Osteoblast (primary cell): ENCODE data around the gene COPG1. TPM values are rescaled to one million over a fixed set of nuclear protein-coding genes. Genes with fewer than 3 reads are reported as not detected.
A peak's percentile ranks its signal among the peaks of the same experiment; 100 is the strongest.

Experiments used
- DNase-seq: peaks from one replicate; pipeline ENCODE4 v3.0.0; 2011; ENCODE audit warnings: low spot score, mixed read lengths; ENCODE audit not compliant: insufficient read length; ENCODE audit errors: missing footprints
- H2AFZ ChIP-seq: 2 replicates; pipeline ENCODE4 v1.6.0; 2011; ENCODE audit warnings: mild to moderate bottlenecking, low read length
- H3K27ac ChIP-seq: 2 replicates; pipeline ENCODE4 v1.5.1; 2011; ENCODE audit warnings: mild to moderate bottlenecking, low read depth, low read length, moderate library complexity
- H3K27me3 ChIP-seq: 2 replicates; pipeline ENCODE4 v1.6.0; 2012; ENCODE audit warnings: mild to moderate bottlenecking, control low read depth, inconsistent platforms, low read length, moderate library complexity; ENCODE audit not compliant: insufficient read depth
- H3K36me3 ChIP-seq: 2 replicates; pipeline ENCODE4 v1.5.1; 2011; ENCODE audit warnings: mild to moderate bottlenecking, low read length, control low read depth, moderate library complexity; ENCODE audit not compliant: insufficient read depth
- H3K4me1 ChIP-seq: 2 replicates; pipeline ENCODE4 v1.5.1; 2011; ENCODE audit warnings: mild to moderate bottlenecking, low read length, control low read depth, moderate library complexity; ENCODE audit not compliant: insufficient read depth
- H3K4me2 ChIP-seq: 2 replicates; pipeline ENCODE4 v1.6.0; 2011; ENCODE audit warnings: mild to moderate bottlenecking, low read length; ENCODE audit not compliant: insufficient read depth
- H3K4me3 ChIP-seq: fragments of 200-600 bp; sonication (generic); 3 replicates; pipeline ENCODE4 v1.5.1; 2012; ENCODE audit warnings: mild to moderate bottlenecking, low read length, inconsistent platforms; ENCODE audit not compliant: insufficient read depth
- H3K79me2 ChIP-seq: 2 replicates; pipeline ENCODE4 v1.6.0; 2012; ENCODE audit warnings: mild to moderate bottlenecking, low read length, control low read depth, inconsistent platforms; ENCODE audit not compliant: insufficient read depth
- H3K9me3 ChIP-seq: 2 replicates; pipeline ENCODE4 v1.5.1; 2011; ENCODE audit warnings: low read depth, low read length, control low read depth
- H4K20me1 ChIP-seq: 2 replicates; pipeline ENCODE4 v1.6.0; 2012; ENCODE audit warnings: mild to moderate bottlenecking, low read length, control low read depth; ENCODE audit not compliant: insufficient read depth
- CTCF ChIP-seq: IDR thresholded peaks from 2 replicates; pipeline ENCODE4 v1.5.1; 2011; ENCODE audit warnings: mild to moderate bottlenecking, low read depth, low read length, moderate library complexity; ENCODE audit errors: extremely low read depth
- total RNA-seq: library from RNA; depleted of rRNA; stranded (reverse); fragments of >200 nt; gene quantifications from 2 replicates; pipeline ENCODE4 v1.2.3, GENCODE V29; 2012

COPG1 gene
- total RNA-seq, 1 donor = 297 TPM

DNA sequence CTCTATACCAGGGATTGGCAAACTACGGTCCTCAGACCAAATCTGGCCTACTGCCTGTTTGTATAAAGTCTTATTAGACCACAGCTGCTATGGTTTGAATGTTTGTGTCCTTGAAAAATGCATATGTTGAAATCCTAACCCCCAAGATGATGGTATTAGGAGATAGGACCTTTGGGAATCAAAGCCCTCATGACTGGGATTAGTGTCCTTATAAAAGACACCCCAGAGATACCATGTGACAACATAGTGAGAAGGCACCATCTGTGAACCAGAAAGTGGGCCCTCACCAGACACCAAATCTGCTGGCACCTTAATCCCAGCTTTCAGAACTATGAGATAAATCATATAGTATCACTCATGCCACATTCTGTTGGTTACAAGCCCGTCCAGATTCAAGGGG is 36.7 kb downstream of the COPG1 start:
- no peaks in the 10 kb centered on the region for H3K9me3 ChIP-seq
- DNase-seq = no peak
- H3K4me3 ChIP-seq = no peak overlapping the region

GRCh38 chr3:129288446-129288845 is 39.0 kb downstream of the COPG1 start:
- peaks cover 24% of the 10 kb centered on the region for H3K36me3 ChIP-seq
- H3K4me2 ChIP-seq = no peak overlapping the region
- no peaks in the 10 kb centered on the region for H3K9me3 ChIP-seq
- peaks cover 12% of the 10 kb centered on the region for H3K4me1 ChIP-seq
- DNase-seq = no peak
- H3K4me3 ChIP-seq = no peak overlapping the region
- H3K79me2 ChIP-seq = peaks cover 2% of the 10 kb centered on the region
- no peaks in the 10 kb centered on the region for H4K20me1 ChIP-seq
- peak overlapping the region; percentile 64 for H3K27ac ChIP-seq
- no peak for TF ChIP-seq CTCF
- no peaks in the 10 kb centered on the region for H3K27me3 ChIP-seq
- H2AFZ ChIP-seq = no peak overlapping the region

More for the DNA sequence above, 36.7 kb downstream of the COPG1 start:
- H3K27me3 ChIP-seq = no peaks in the 10 kb centered on the region
- H3K79me2 ChIP-seq = peaks cover 8% of the 10 kb centered on the region
- H3K4me2 ChIP-seq = no peak overlapping the region
- H3K27ac ChIP-seq = no peak overlapping the region
- TF ChIP-seq CTCF = no peak
- H3K36me3 ChIP-seq = peaks cover 16% of the 10 kb centered on the region
- H4K20me1 ChIP-seq = peaks cover 4% of the 10 kb centered on the region
- no peak overlapping the region for H2AFZ ChIP-seq
- peaks cover 12% of the 10 kb centered on the region for H3K4me1 ChIP-seq

DNA sequence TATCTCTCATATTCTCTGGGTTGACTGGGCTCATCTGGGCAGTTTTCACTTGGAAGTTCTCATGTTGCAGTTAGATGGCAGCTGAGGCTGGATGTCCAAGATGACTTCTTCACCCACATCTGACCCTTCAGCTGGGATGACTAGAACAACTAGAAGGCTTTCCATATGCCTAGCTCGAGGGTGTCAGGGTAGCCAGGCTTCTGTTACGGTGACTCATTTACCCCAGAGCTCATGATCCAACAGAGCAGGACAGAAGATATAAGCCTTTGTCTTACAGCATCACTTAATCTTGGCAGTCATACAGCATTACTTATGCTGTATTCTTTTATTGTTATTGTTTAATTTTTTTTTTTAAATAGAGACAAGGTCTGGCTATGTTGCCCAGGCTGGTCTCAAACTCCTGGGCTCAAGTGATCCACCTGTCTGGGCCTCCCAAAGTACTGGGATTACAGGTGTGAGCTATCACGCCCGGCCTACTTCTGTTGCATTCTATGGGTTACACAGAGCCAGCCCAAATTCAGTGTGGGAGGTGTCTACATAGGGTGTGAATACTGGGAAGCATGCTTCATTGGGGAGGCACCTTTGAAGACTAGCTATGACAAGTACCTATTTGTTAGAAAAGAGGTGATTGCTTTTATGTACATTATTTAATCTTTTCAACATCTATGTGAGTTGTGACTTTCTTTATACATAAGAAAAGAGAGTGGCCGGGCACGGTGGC is 40.0 kb downstream of the COPG1 start:
- Histone ChIP-seq H3K4me2 (no peak overlapping the region), H3K27ac (peak overlapping the region; percentile 65), H3K79me2 (peaks cover 2% of the 10 kb centered on the region), H4K20me1 (no peaks in the 10 kb centered on the region), H3K4me1 (peaks cover 12% of the 10 kb centered on the region), H2AFZ (no peak overlapping the region), H3K9me3 (no peaks in the 10 kb centered on the region), H3K4me3 (no peak overlapping the region), H3K27me3 (no peaks in the 10 kb centered on the region), H3K36me3 (peaks cover 24% of the 10 kb centered on the region)
- no peak for TF ChIP-seq CTCF
- peak; percentile 85 for DNase-seq

- Histone ChIP-seq H2AFZ (no peak overlapping the region), H3K9me3 (no peaks in the 10 kb centered on the region), H3K27ac (no peak overlapping the region), H3K79me2 (peaks cover 2% of the 10 kb centered on the region), H3K4me3 (no peak overlapping the region), H3K4me1 (peaks cover 12% of the 10 kb centered on the region), H3K36me3 (peaks cover 28% of the 10 kb centered on the region), H4K20me1 (no peaks in the 10 kb centered on the region), H3K27me3 (no peaks in the 10 kb centered on the region), H3K4me2 (no peak overlapping the region)
- no peak for TF ChIP-seq CTCF
- no peak for DNase-seq
Observed at GRCh38 chr3:129291236-129291886, 42.0 kb downstream of the COPG1 start.
